Erythroblast (primary cell): Measurements from ENCODE around the gene CYLD.

ENCODE experiments used
- GATA1 ChIP-seq: IDR thresholded peaks from 2 replicates; pipeline ENCODE4 v1.6.1; 2011; ENCODE audit warnings: low read depth, mild to moderate bottlenecking, control low read depth, low read length, moderate library complexity
- POLR2A ChIP-seq: IDR thresholded peaks from 2 replicates; pipeline ENCODE4 v1.6.1; 2011; ENCODE audit warnings: mild to moderate bottlenecking, low read length

DNA sequence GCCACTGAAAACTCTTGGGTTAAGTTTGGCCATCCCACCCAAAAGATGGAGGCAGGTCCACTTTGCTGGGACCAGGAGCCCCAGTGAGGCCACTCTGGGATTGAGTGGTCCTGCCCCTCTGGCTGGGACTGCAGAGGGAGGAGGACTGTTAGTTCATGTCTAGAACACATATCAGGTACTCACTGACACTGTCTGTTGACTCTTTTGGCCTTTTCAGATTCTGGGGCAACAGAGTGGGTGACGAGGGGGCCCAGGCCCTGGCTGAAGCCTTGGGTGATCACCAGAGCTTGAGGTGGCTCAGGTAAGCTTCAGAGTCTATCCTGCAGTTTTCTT is 19.5 kb upstream of the CYLD start:
- TF ChIP-seq POLR2A, result no peak
- no peak for TF ChIP-seq GATA1
